Measurements from ENCODE around the gene HLCS. TPM values are rescaled to one million over a fixed set of nuclear protein-coding genes. Genes with fewer than 3 reads are reported as not detected.

The HLCS gene
- total and polyA plus RNA-seq, 4 donors, result 12.5 to 28.8 (median 15.7) TPM

- DNase-seq (ENCODE audit: low read depth in 4 of 6, low spot score in 6 of 6), result peak in 1 of 6 donors; percentile 27
- peaks cover 13% of the 10 kb centered on the region for H3K4me1 ChIP-seq (ENCODE audit: control insufficient read depth, insufficient read depth, low read length)
- H3K9me3 ChIP-seq (ENCODE audit: control insufficient read depth, insufficient read depth, low read length), result no peaks in the 10 kb centered on the region
- WGBS (ENCODE audit: insufficient coverage), result 72% methylated on average over 4 of the region's 4 CpGs
- H3K27me3 ChIP-seq (ENCODE audit: control insufficient read depth, insufficient read depth, low read length), result no peaks in the 10 kb centered on the region
- H3K4me3 ChIP-seq (ENCODE audit: low read depth, low read length), result no peak overlapping the region
- no peak overlapping the region for H3K27ac ChIP-seq (ENCODE audit: low read depth, low read length)
- H3K36me3 ChIP-seq (ENCODE audit: control insufficient read depth, insufficient read depth, low read length), result no peaks in the 10 kb centered on the region
These were observed 119.8 kb downstream of the HLCS start for GRCh38 chr21:36846631-36847030.

- Histone ChIP-seq H3K4me3 (ENCODE audit: low read depth, low read length) (no peak overlapping the region), H3K36me3 (ENCODE audit: control insufficient read depth, insufficient read depth, low read length) (no peaks in the 10 kb centered on the region), H3K27me3 (ENCODE audit: control insufficient read depth, insufficient read depth, low read length) (no peaks in the 10 kb centered on the region), H3K27ac (ENCODE audit: low read depth, low read length) (no peak overlapping the region), H3K4me1 (ENCODE audit: control insufficient read depth, insufficient read depth, low read length) (peaks cover 13% of the 10 kb centered on the region), H3K9me3 (ENCODE audit: control insufficient read depth, insufficient read depth, low read length) (no peaks in the 10 kb centered on the region)
- no CpG with 5 or more reads among the region's 2 CpGs for WGBS (ENCODE audit: insufficient coverage)
- no peak for DNase-seq (ENCODE audit: low read depth in 4 of 6, low spot score in 6 of 6)
These were observed 120.7 kb downstream of the HLCS start for GRCh38 chr21:36845790-36846189.

- Histone ChIP-seq H3K27ac (ENCODE audit: low read depth, low read length) (no peak overlapping the region), H3K36me3 (ENCODE audit: control insufficient read depth, insufficient read depth, low read length) (no peaks in the 10 kb centered on the region), H3K27me3 (ENCODE audit: control insufficient read depth, insufficient read depth, low read length) (no peaks in the 10 kb centered on the region), H3K4me3 (ENCODE audit: low read depth, low read length) (no peak overlapping the region), H3K4me1 (ENCODE audit: control insufficient read depth, insufficient read depth, low read length) (peaks cover 7% of the 10 kb centered on the region), H3K9me3 (ENCODE audit: control insufficient read depth, insufficient read depth, low read length) (no peaks in the 10 kb centered on the region)
- no peak for DNase-seq (ENCODE audit: low read depth in 4 of 6, low spot score in 6 of 6)
- 92% methylated on average over 6 of the region's 10 CpGs for WGBS (ENCODE audit: insufficient coverage)
These were observed 121.4 kb downstream of the HLCS start for GRCh38 chr21:36845070-36845469.

- no peak for DNase-seq (ENCODE audit: low read depth in 4 of 6, low spot score in 6 of 6)
- no peaks in the 10 kb centered on the region for H3K36me3 ChIP-seq (ENCODE audit: control insufficient read depth, insufficient read depth, low read length)
- no peak overlapping the region for H3K4me3 ChIP-seq (ENCODE audit: low read depth, low read length)
- no peaks in the 10 kb centered on the region for H3K9me3 ChIP-seq (ENCODE audit: control insufficient read depth, insufficient read depth, low read length)
- 100% methylated on average over 2 of the region's 3 CpGs for WGBS (ENCODE audit: insufficient coverage)
- peaks cover 2% of the 10 kb centered on the region for H3K4me1 ChIP-seq (ENCODE audit: control insufficient read depth, insufficient read depth, low read length)
- no peaks in the 10 kb centered on the region for H3K27me3 ChIP-seq (ENCODE audit: control insufficient read depth, insufficient read depth, low read length)
- no peak overlapping the region for H3K27ac ChIP-seq (ENCODE audit: low read depth, low read length)
These were observed 124.6 kb downstream of the HLCS start for GRCh38 chr21:36841866-36842265.

- Histone ChIP-seq H3K4me3 (ENCODE audit: low read depth, low read length) (no peak overlapping the region), H3K27ac (ENCODE audit: low read depth, low read length) (no peak overlapping the region), H3K4me1 (ENCODE audit: control insufficient read depth, insufficient read depth, low read length) (no peaks in the 10 kb centered on the region), H3K36me3 (ENCODE audit: control insufficient read depth, insufficient read depth, low read length) (no peaks in the 10 kb centered on the region), H3K27me3 (ENCODE audit: control insufficient read depth, insufficient read depth, low read length) (no peaks in the 10 kb centered on the region), H3K9me3 (ENCODE audit: control insufficient read depth, insufficient read depth, low read length) (no peaks in the 10 kb centered on the region)
- WGBS (ENCODE audit: insufficient coverage), result no CpG with 5 or more reads among the region's 3 CpGs
- DNase-seq (ENCODE audit: low read depth in 4 of 6, low spot score in 6 of 6), result no peak
These were observed 126.7 kb downstream of the HLCS start for GRCh38 chr21:36839735-36840134.

GRCh38 chr21:36839123-36839522 lies 127.3 kb downstream of the HLCS start:
- no peaks in the 10 kb centered on the region for H3K9me3 ChIP-seq (ENCODE audit: control insufficient read depth, insufficient read depth, low read length)
- no peaks in the 10 kb centered on the region for H3K4me1 ChIP-seq (ENCODE audit: control insufficient read depth, insufficient read depth, low read length)
- DNase-seq (ENCODE audit: low read depth in 4 of 6, low spot score in 6 of 6), result no peak
- WGBS (ENCODE audit: insufficient coverage), result 83% methylated on average over 2 of the region's 6 CpGs
- H3K27me3 ChIP-seq (ENCODE audit: control insufficient read depth, insufficient read depth, low read length), result no peaks in the 10 kb centered on the region
- H3K27ac ChIP-seq (ENCODE audit: low read depth, low read length), result no peak overlapping the region
- no peaks in the 10 kb centered on the region for H3K36me3 ChIP-seq (ENCODE audit: control insufficient read depth, insufficient read depth, low read length)
- H3K4me3 ChIP-seq (ENCODE audit: low read depth, low read length), result no peak overlapping the region

- Histone ChIP-seq H3K4me3 (ENCODE audit: low read depth, low read length) (no peak overlapping the region), H3K9me3 (ENCODE audit: control insufficient read depth, insufficient read depth, low read length) (no peaks in the 10 kb centered on the region), H3K27me3 (ENCODE audit: control insufficient read depth, insufficient read depth, low read length) (no peaks in the 10 kb centered on the region), H3K36me3 (ENCODE audit: control insufficient read depth, insufficient read depth, low read length) (no peaks in the 10 kb centered on the region), H3K27ac (ENCODE audit: low read depth, low read length) (no peak overlapping the region), H3K4me1 (ENCODE audit: control insufficient read depth, insufficient read depth, low read length) (no peaks in the 10 kb centered on the region)
- DNase-seq (ENCODE audit: low read depth in 4 of 6, low spot score in 6 of 6), result no peak
- WGBS (ENCODE audit: insufficient coverage), result no CpG with 5 or more reads among the region's 1 CpG
These were observed 131.1 kb downstream of the HLCS start for GRCh38 chr21:36835383-36835795.

GRCh38 chr21:36834192-36834591 lies 132.3 kb downstream of the HLCS start:
- Histone ChIP-seq H3K4me1 (ENCODE audit: control insufficient read depth, insufficient read depth, low read length) (no peaks in the 10 kb centered on the region), H3K36me3 (ENCODE audit: control insufficient read depth, insufficient read depth, low read length) (no peaks in the 10 kb centered on the region), H3K27me3 (ENCODE audit: control insufficient read depth, insufficient read depth, low read length) (no peaks in the 10 kb centered on the region), H3K4me3 (ENCODE audit: low read depth, low read length) (no peak overlapping the region), H3K27ac (ENCODE audit: low read depth, low read length) (no peak overlapping the region), H3K9me3 (ENCODE audit: control insufficient read depth, insufficient read depth, low read length) (no peaks in the 10 kb centered on the region)
- 81% methylated on average over 4 of the region's 4 CpGs for WGBS (ENCODE audit: insufficient coverage)
- no peak for DNase-seq (ENCODE audit: low read depth in 4 of 6, low spot score in 6 of 6)

GRCh38 chr21:36830100-36830499 lies 136.4 kb downstream of the HLCS start:
- no peaks in the 10 kb centered on the region for H3K36me3 ChIP-seq (ENCODE audit: control insufficient read depth, insufficient read depth, low read length)
- H3K27ac ChIP-seq (ENCODE audit: low read depth, low read length), result no peak overlapping the region
- 83% methylated on average over 7 of the region's 8 CpGs for WGBS (ENCODE audit: insufficient coverage)
- H3K4me1 ChIP-seq (ENCODE audit: control insufficient read depth, insufficient read depth, low read length), result no peaks in the 10 kb centered on the region
- no peak overlapping the region for H3K4me3 ChIP-seq (ENCODE audit: low read depth, low read length)
- no peak for DNase-seq (ENCODE audit: low read depth in 4 of 6, low spot score in 6 of 6)
- H3K9me3 ChIP-seq (ENCODE audit: control insufficient read depth, insufficient read depth, low read length), result no peaks in the 10 kb centered on the region
- no peaks in the 10 kb centered on the region for H3K27me3 ChIP-seq (ENCODE audit: control insufficient read depth, insufficient read depth, low read length)

- 56% methylated on average over 2 of the region's 4 CpGs for WGBS (ENCODE audit: insufficient coverage)
- no peaks in the 10 kb centered on the region for H3K4me1 ChIP-seq (ENCODE audit: control insufficient read depth, insufficient read depth, low read length)
- H3K9me3 ChIP-seq (ENCODE audit: control insufficient read depth, insufficient read depth, low read length), result no peaks in the 10 kb centered on the region
These were observed 137.5 kb downstream of the HLCS start for GRCh38 chr21:36828891-36829515.

More at GRCh38 chr21:36828891-36829515, 137.5 kb downstream of the HLCS start:
- Histone ChIP-seq H3K36me3 (ENCODE audit: control insufficient read depth, insufficient read depth, low read length) (no peaks in the 10 kb centered on the region), H3K27ac (ENCODE audit: low read depth, low read length) (no peak overlapping the region), H3K27me3 (ENCODE audit: control insufficient read depth, insufficient read depth, low read length) (no peaks in the 10 kb centered on the region), H3K4me3 (ENCODE audit: low read depth, low read length) (no peak overlapping the region)
- no peak for DNase-seq (ENCODE audit: low read depth in 4 of 6, low spot score in 6 of 6)

Data from spinal cord (tissue), 10 donors.